MM.1S (cell line): ENCODE data around the gene SH3RF1.

ENCODE experiments used
- DNase-seq: peaks from one replicate; pipeline ENCODE4 v3.0.0-alpha.2; 2015
- H2AFZ ChIP-seq: fragments of 300-600 bp; sonication (generic); 2 replicates; pipeline ENCODE4 v1.6.0; 2016; ENCODE audit warnings: antibody characterized with exemption, low read length
- H3F3A ChIP-seq: fragments of 300-600 bp; sonication (generic); 2 replicates; pipeline ENCODE4 v1.6.1; 2016; ENCODE audit warnings: mild to moderate bottlenecking, antibody characterized with exemption, low read length, moderate library complexity, mixed read lengths; ENCODE audit not compliant: insufficient read depth
- H3K27ac ChIP-seq: fragments of 300-600 bp; sonication (generic); 2 replicates; pipeline ENCODE4 v1.5.1; 2016; ENCODE audit warnings: mild to moderate bottlenecking, low read length
- H3K27me3 ChIP-seq: fragments of 300-600 bp; sonication (generic); replicated peaks from 2 replicates; pipeline ENCODE4 v1.6.0; 2016; ENCODE audit warnings: low read length; ENCODE audit not compliant: insufficient read depth
- H3K36me3 ChIP-seq: fragments of 300-600 bp; sonication (generic); replicated peaks from 2 replicates; pipeline ENCODE4 v1.6.1; 2016; ENCODE audit warnings: mild to moderate bottlenecking, low read length, mixed read lengths; ENCODE audit not compliant: insufficient read depth
- H3K4me1 ChIP-seq: fragments of 300-600 bp; sonication (generic); 2 replicates; pipeline ENCODE4 v1.6.1; 2016; ENCODE audit warnings: low read length, mixed read lengths
- H3K4me2 ChIP-seq: fragments of 300-600 bp; sonication (generic); 2 replicates; pipeline ENCODE4 v1.6.0; 2016; ENCODE audit warnings: low read depth, low read length
- H3K4me3 ChIP-seq: fragments of 300-600 bp; sonication (generic); 2 replicates; pipeline ENCODE4 v1.5.1; 2016; ENCODE audit warnings: low read length, mixed read lengths
- H3K79me2 ChIP-seq: fragments of 300-600 bp; sonication (generic); 2 replicates; pipeline ENCODE4 v1.6.1; 2016; ENCODE audit warnings: mixed run types, low read length, mixed read lengths
- H3K9ac ChIP-seq: fragments of 300-600 bp; sonication (generic); 2 replicates; pipeline ENCODE4 v1.6.1; 2016; ENCODE audit warnings: low read length, mixed read lengths
- H3K9me2 ChIP-seq: fragments of 300-600 bp; sonication (generic); replicated peaks from 2 replicates; pipeline ENCODE4 v1.6.1; 2016; ENCODE audit warnings: mild to moderate bottlenecking, low read length, mixed read lengths; ENCODE audit not compliant: insufficient read depth
- H3K9me3 ChIP-seq: fragments of 300-600 bp; sonication (generic); replicated peaks from 2 replicates; pipeline ENCODE4 v1.6.1; 2016; ENCODE audit warnings: mild to moderate bottlenecking, low read length, mixed read lengths; ENCODE audit not compliant: insufficient read depth
- H4K20me1 ChIP-seq: fragments of 300-600 bp; sonication (generic); 2 replicates; pipeline ENCODE4 v1.6.1; 2016; ENCODE audit warnings: mild to moderate bottlenecking, low read length, moderate library complexity, mixed read lengths; ENCODE audit not compliant: insufficient read depth
- EZH2 ChIP-seq: fragments of 300-600 bp; sonication (generic); optimal IDR thresholded peaks from 2 replicates; pipeline ENCODE3; 2017; ENCODE audit warnings: low read depth, mild to moderate bottlenecking, antibody characterized with exemption, low read length, mixed read lengths
- EZH2phosphoT487 ChIP-seq: fragments of 300-600 bp; sonication (generic); IDR thresholded peaks from 2 replicates; pipeline ENCODE4 v1.6.1; 2018; ENCODE audit warnings: antibody characterized with exemption, low read length
- TF ChIP-seq, protein P1 (sequence below): fragments of 300-600 bp; sonication (generic); IDR thresholded peaks from 2 replicates; pipeline ENCODE4 v1.5.1; 2016; ENCODE audit warnings: antibody characterized with exemption, low read length, mixed read lengths

Gene SH3RF1

DNA sequence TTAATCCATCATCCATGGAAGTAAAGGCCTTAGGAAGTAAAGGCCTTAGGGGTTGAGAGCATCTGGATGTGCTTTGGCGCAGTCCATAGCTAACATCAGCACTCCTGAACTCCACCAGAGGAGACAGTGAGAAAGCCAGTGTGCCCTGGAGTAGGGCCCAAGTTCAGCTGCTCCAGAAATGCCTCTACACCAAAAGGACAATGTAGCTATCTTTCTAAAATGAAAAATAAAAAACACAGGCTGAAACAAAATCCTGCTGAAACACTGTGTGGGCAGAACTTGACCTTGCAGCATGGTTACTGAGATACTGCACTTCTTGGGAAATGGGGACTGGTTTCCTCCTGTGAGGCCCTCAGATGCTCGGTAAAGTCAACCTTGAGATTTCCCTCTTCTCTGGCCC is 29.3 kb downstream of the SH3RF1 start:
- Histone ChIP-seq H3F3A (no peaks in the 10 kb centered on the region), H3K4me3 (no peak overlapping the region), H3K4me1 (no peaks in the 10 kb centered on the region), H3K9me2 (no peaks in the 10 kb centered on the region), H3K36me3 (no peaks in the 10 kb centered on the region), H3K27me3 (no peaks in the 10 kb centered on the region), H3K27ac (no peak overlapping the region), H3K9ac (no peak overlapping the region), H3K9me3 (no peaks in the 10 kb centered on the region), H3K79me2 (no peaks in the 10 kb centered on the region), H3K4me2 (no peak overlapping the region), H2AFZ (no peak overlapping the region), H4K20me1 (no peaks in the 10 kb centered on the region)
- TF ChIP-seq EZH2phosphoT487 (no peak), EZH2 (no peak)
- no peak for DNase-seq

DNA sequence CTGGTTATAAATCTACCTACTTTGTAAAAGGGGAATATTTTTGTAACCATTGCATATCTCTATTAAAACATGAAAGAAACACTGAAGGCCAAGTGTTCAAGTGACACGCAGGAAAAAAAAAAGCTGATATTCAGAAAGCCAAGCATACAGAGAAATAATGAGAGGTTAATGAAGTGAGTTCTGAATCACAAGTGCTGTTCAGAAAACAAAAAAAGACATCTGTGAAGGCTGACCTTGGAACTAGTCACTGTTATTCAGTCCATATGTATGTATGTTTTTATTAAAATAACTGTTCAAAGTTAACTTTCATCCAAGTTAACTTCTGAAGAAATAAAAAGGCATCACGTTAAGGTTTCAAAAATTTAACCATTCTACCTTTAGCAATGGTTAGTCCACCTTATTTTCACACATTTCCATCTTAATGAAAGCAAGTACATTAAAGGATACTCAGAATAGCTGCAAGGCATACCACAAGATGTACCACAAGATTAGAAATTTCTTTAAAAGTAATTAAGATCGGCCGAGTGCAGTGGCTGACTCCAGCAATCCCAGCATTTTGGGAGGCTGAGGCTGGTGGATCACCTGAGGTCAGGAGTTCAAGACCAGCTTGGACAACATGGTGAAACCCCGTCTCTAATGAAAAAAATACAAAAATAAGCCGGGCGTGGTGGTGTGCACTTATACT is 31.4 kb downstream of the SH3RF1 start:
- no peak overlapping the region for H3K4me3 ChIP-seq
- H3K9me3 ChIP-seq, result no peaks in the 10 kb centered on the region
- H3K27ac ChIP-seq, result no peak overlapping the region
- H3K36me3 ChIP-seq, result no peaks in the 10 kb centered on the region
- H3K4me2 ChIP-seq, result no peak overlapping the region
- TF ChIP-seq, protein P1, sequence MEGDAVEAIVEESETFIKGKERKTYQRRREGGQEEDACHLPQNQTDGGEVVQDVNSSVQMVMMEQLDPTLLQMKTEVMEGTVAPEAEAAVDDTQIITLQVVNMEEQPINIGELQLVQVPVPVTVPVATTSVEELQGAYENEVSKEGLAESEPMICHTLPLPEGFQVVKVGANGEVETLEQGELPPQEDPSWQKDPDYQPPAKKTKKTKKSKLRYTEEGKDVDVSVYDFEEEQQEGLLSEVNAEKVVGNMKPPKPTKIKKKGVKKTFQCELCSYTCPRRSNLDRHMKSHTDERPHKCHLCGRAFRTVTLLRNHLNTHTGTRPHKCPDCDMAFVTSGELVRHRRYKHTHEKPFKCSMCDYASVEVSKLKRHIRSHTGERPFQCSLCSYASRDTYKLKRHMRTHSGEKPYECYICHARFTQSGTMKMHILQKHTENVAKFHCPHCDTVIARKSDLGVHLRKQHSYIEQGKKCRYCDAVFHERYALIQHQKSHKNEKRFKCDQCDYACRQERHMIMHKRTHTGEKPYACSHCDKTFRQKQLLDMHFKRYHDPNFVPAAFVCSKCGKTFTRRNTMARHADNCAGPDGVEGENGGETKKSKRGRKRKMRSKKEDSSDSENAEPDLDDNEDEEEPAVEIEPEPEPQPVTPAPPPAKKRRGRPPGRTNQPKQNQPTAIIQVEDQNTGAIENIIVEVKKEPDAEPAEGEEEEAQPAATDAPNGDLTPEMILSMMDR, result no peak
- TF ChIP-seq EZH2, result no peak
- no peak for TF ChIP-seq EZH2phosphoT487
- no peak overlapping the region for H2AFZ ChIP-seq
- no peak for DNase-seq
- H4K20me1 ChIP-seq, result no peaks in the 10 kb centered on the region
- no peaks in the 10 kb centered on the region for H3K9me2 ChIP-seq
- no peaks in the 10 kb centered on the region for H3K4me1 ChIP-seq
- no peaks in the 10 kb centered on the region for H3F3A ChIP-seq
- no peak overlapping the region for H3K9ac ChIP-seq
- H3K79me2 ChIP-seq, result no peaks in the 10 kb centered on the region
- H3K27me3 ChIP-seq, result no peaks in the 10 kb centered on the region

DNA sequence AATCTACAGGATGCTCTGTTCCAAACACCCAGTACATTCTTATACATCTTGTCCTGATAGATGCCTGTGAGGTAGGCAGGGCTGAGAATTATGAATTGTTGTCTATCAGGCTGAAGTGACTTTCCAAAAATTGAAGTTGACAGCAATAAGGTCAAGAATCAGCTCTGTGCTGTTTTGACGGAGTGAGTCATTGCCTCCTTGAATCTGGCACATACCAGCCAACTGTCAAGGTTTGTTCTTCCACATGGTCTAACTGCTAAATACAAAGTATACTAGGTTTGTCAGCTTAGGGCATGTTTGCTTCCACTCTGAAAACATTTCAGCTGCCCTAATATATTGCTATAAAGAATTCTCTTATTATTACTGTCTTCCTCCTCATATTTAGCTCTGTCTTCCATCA is 32.3 kb downstream of the SH3RF1 start:
- TF ChIP-seq, protein P1, result no peak
- TF ChIP-seq EZH2 (no peak), EZH2phosphoT487 (no peak)
- no peaks in the 10 kb centered on the region for H3K79me2 ChIP-seq
- no peak overlapping the region for H3K4me2 ChIP-seq
- no peaks in the 10 kb centered on the region for H3K9me2 ChIP-seq
- no peaks in the 10 kb centered on the region for H4K20me1 ChIP-seq
- no peaks in the 10 kb centered on the region for H3F3A ChIP-seq
- no peaks in the 10 kb centered on the region for H3K4me1 ChIP-seq
- no peaks in the 10 kb centered on the region for H3K36me3 ChIP-seq
- no peaks in the 10 kb centered on the region for H3K9me3 ChIP-seq
- H3K4me3 ChIP-seq, result no peak overlapping the region
- no peak for DNase-seq
- no peak overlapping the region for H2AFZ ChIP-seq
- H3K27ac ChIP-seq, result no peak overlapping the region
- no peaks in the 10 kb centered on the region for H3K27me3 ChIP-seq
- H3K9ac ChIP-seq, result no peak overlapping the region

DNA sequence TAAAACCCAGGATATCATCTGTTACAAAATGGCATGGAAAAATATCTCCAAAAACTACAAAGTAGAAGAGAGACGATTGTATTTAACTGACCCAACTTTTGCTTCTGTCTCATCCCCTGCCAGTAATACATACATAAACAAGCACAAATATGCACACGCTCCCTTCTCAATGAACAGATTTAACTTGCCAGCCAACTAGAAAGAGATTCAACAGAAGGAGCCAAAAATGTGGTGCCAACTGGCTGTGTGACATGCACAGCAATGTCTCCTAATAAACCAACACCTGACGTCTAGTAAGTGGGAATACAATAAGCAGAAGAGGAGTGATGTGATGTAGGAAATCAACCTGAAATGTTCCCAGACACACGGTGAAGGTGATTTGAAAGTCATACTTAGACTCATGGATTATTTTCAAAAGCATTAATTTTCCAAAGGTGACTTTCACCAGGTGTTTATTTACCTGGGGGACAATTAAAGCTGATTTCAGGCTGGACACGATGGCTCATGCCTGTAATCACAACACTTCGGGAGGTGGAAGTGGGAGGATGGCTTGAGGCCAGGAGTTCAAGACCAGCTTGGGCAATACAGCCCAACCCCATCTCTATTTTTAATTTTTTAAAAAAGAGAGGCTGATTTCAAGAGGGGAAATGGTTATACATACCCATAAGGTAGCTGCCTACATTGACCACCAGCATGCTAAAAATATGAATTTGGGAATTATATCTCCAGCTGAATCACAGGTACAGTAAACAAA is 33.7 kb downstream of the SH3RF1 start:
- Histone ChIP-seq H3K27me3 (no peaks in the 10 kb centered on the region), H3K9me3 (no peaks in the 10 kb centered on the region), H3K9me2 (no peaks in the 10 kb centered on the region), H4K20me1 (no peaks in the 10 kb centered on the region), H3K9ac (no peak overlapping the region), H2AFZ (no peak overlapping the region), H3K4me2 (no peak overlapping the region), H3K79me2 (no peaks in the 10 kb centered on the region), H3K27ac (no peak overlapping the region), H3K36me3 (no peaks in the 10 kb centered on the region), H3K4me1 (no peaks in the 10 kb centered on the region), H3K4me3 (no peak overlapping the region), H3F3A (no peaks in the 10 kb centered on the region)
- no peak for DNase-seq
- TF ChIP-seq EZH2 (no peak), EZH2phosphoT487 (no peak)
- TF ChIP-seq, protein P1, result no peak
